Pancreas (tissue), 10 donors: Measurements from ENCODE around the gene SOHLH2. TPM values are rescaled to one million over a fixed set of nuclear protein-coding genes. Genes with fewer than 3 reads are reported as not detected.

ENCODE experiments used
- ATAC-seq, 4 donors: fragments of 200-7000 bp; cut with Tn5 transposase; one replicate each; pipeline versions ENCODE4 v1.8.0 to v1.9.1; 2020; ENCODE audit warnings: mild to moderate bottlenecking in 4 of 4, moderate library complexity in 4 of 4
- DNase-seq, 6 donors: peaks; one replicate each; pipeline ENCODE4 v3.0.0-alpha.2; 2020
- FAIRE-seq: peaks from 2 replicates; lab custom pipeline; 2012; peaks lifted over from hg19 to GRCh38; lab: Jason Lieb, UNC
- H3K27ac ChIP-seq, 4 donors: fragments of 200-600 bp; sonication (generic); 1 replicate in 3 of 4; 2 replicates in 1 of 4; pipeline versions ENCODE4 v1.5.0 to v1.8.0; 2020
- H3K27me3 ChIP-seq, 4 donors: fragments of 200-600 bp; one replicate each; pipeline ENCODE4 v1.8.0; 2021
- H3K36me3 ChIP-seq, 3 donors: fragments of 200-600 bp; sonication (generic) in 1 of 3; one replicate each; pipeline versions ENCODE4 v1.5.0 to v1.8.0; 2020 to 2021
- H3K4me1 ChIP-seq, 3 donors: fragments of 200-600 bp; one replicate each; pipeline ENCODE4 v1.8.0; 2021
- H3K4me3 ChIP-seq, 4 donors: fragments of 200-600 bp; sonication (generic) in 2 of 4; one replicate each; pipeline versions ENCODE4 v1.5.0 to v1.8.0; 2020 to 2021
- H3K9me3 ChIP-seq, 4 donors: fragments of 200-600 bp; one replicate each; pipeline ENCODE4 v1.8.0; 2021
- WGBS, 2 donors: extraction: QIAGEN DNeasy Blood & Tissue Kit; methylation state at CpG; one replicate each; pipeline ENCODE4 v1.1.7; 2013; 5-methylcytosine and 5-hydroxymethylcytosine counted together
- intact Hi-C, 3 donors: fragments of 100-400 bp; cut with DNase I; formaldehyde crosslinking; loops; one replicate each; pipeline versions ENCODE4 v1.11.1 to v1.14.2; 2022
- polyA plus RNA-seq, 2 donors: library from polyadenylated mRNA; stranded (reverse); fragments of 200-250 nt; gene quantifications; one replicate each; pipeline ENCODE4 v1.2.3, GENCODE V29; 2013
- total RNA-seq, 6 donors: library from RNA; stranded (reverse); fragmentation: NEBNext Ultra II Directional in 4 of 6; extraction: Animal tissue kit (Norgen Biotek cat#: 25700) in 4 of 6; gene quantifications; one replicate each; pipeline versions ENCODE4 v1.2.1 to v1.2.4, GENCODE V29; 2021 to 2023
- TF ChIP-seq, protein P1 (sequence below), 4 donors: fragments of 200-600 bp; sonication (generic) in 3 of 4; IDR thresholded peaks; one replicate each; pipeline versions ENCODE4 v1.5.0 to v1.8.0; 2021; ENCODE audit warnings: antibody characterized with exemption in 4 of 4
- donor health status: healthy with polysubstance abuse.
- donor health status: DM: no; HTN: no; CAD: no; lungs with moderate emphysema.
- donor health status: DM: no; HTN: no; CAD: no.
- donor health status: control.
- donor health status: control.
- donor health status: Bipolar disorder and iron deficiency.
- donor health status: DM: yes; HTN: yes; CAD: no.
- donor health status: DM: no; HTN: no; CAD: no.
- donor health status: DM: no; HTN: no; CAD: no.
- donor health status: DM: yes; HTN: yes; CAD: no.

Gene SOHLH2
- total and polyA plus RNA-seq, 8 donors, result 0.05 to 0.12 (median 0.08) TPM; not detected in 5

GRCh38 chr13:36163286-36163685 lies 51.1 kb downstream of the SOHLH2 start:
- Histone ChIP-seq H3K4me1 (peaks cover 0 to 2% (median 0%) of the 10 kb centered on the region in 3 donors), H3K9me3 (no peaks in the 10 kb centered on the region), H3K27me3 (no peaks in the 10 kb centered on the region), H3K36me3 (no peaks in the 10 kb centered on the region), H3K27ac (no peak overlapping the region), H3K4me3 (no peak overlapping the region)
- TF ChIP-seq, protein P1, sequence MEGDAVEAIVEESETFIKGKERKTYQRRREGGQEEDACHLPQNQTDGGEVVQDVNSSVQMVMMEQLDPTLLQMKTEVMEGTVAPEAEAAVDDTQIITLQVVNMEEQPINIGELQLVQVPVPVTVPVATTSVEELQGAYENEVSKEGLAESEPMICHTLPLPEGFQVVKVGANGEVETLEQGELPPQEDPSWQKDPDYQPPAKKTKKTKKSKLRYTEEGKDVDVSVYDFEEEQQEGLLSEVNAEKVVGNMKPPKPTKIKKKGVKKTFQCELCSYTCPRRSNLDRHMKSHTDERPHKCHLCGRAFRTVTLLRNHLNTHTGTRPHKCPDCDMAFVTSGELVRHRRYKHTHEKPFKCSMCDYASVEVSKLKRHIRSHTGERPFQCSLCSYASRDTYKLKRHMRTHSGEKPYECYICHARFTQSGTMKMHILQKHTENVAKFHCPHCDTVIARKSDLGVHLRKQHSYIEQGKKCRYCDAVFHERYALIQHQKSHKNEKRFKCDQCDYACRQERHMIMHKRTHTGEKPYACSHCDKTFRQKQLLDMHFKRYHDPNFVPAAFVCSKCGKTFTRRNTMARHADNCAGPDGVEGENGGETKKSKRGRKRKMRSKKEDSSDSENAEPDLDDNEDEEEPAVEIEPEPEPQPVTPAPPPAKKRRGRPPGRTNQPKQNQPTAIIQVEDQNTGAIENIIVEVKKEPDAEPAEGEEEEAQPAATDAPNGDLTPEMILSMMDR (IDR thresholded peaks at IDR 0.05), result no peak
- WGBS, 2 donors, result 86 to 87% methylated on average over 6 of the region's 6 CpGs
- ATAC-seq, result no peak
- no peak for FAIRE-seq
- intact Hi-C loops, result no loop called here
- no peak for DNase-seq

- Histone ChIP-seq H3K4me3 (no peak overlapping the region), H3K36me3 (no peaks in the 10 kb centered on the region), H3K27me3 (no peaks in the 10 kb centered on the region), H3K9me3 (no peaks in the 10 kb centered on the region), H3K27ac (no peak overlapping the region), H3K4me1 (peaks cover 6 to 9% (median 7%) of the 10 kb centered on the region in 3 donors)
- intact Hi-C loops, result no loop called here
- TF ChIP-seq, protein P1 (IDR thresholded peaks at IDR 0.05), result no peak
- 68 to 72% methylated on average over 4 of the region's 4 CpGs for WGBS, 2 donors
- DNase-seq (no peak), ATAC-seq (no peak), FAIRE-seq (no peak)
Measured at GRCh38 chr13:36160297-36160696, 54.1 kb downstream of the SOHLH2 start.

DNA sequence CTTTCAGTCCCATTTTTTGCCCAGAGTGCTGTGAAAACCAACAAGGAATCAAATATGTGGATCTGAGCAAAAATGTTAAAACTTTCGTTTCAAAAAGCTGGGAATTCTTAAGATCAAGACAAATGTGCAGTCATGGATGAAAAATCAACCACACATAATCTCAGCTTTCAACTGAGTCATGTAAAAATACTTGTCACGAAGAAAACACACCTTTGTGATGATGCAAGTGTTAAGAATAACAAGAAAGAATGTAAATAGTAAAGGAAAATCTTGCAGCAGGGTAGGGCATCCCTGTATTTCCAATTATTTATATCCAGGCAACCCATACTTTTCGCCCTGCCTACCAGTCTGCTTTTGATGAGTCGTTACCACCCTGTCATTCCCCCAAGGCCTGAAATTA lies 55.7 kb downstream of the SOHLH2 start:
- no peak for DNase-seq
- ATAC-seq, result no peak
- WGBS, 2 donors, result 66 to 79% methylated on average over 4 of the region's 4 CpGs
- H3K27me3 ChIP-seq, result no peaks in the 10 kb centered on the region
- no peak for FAIRE-seq
- H3K9me3 ChIP-seq, result no peaks in the 10 kb centered on the region
- H3K27ac ChIP-seq, result no peak overlapping the region
- peaks cover 6 to 9% (median 7%) of the 10 kb centered on the region in 3 donors for H3K4me1 ChIP-seq
- TF ChIP-seq, protein P1 (IDR thresholded peaks at IDR 0.05), result no peak
- no peaks in the 10 kb centered on the region for H3K36me3 ChIP-seq
- intact Hi-C loops, result no loop called here
- H3K4me3 ChIP-seq, result no peak overlapping the region

DNA sequence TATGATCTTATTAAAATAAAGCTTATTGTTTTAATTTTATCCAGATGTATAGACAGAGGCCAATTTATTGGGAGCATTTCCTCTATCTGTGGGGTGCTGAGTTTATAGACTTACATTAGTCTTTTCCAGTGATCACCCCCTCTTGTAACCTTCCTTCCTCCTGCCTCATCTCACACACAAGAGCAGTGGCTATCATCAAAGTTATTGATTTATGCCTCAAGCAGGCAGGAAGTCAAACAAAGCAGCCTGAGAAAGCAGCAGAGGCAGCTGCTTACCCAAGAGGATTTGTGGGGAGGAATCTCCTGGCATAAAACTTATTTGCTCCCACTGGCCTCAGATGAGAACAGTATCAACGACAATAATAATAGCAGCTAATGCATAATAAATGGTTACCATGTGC lies 56.9 kb downstream of the SOHLH2 start:
- no peaks in the 10 kb centered on the region for H3K27me3 ChIP-seq
- FAIRE-seq (no peak), DNase-seq (peak in 1 of 6 donors; percentile 11), ATAC-seq (peak; percentile 41 to 78 (median 60))
- H3K4me1 ChIP-seq, result peaks cover 6 to 9% (median 7%) of the 10 kb centered on the region in 3 donors
- H3K4me3 ChIP-seq, result no peak overlapping the region
- H3K9me3 ChIP-seq, result no peaks in the 10 kb centered on the region
- H3K27ac ChIP-seq, result no peak overlapping the region
- intact Hi-C loops, result no loop called here
- TF ChIP-seq, protein P1 (IDR thresholded peaks at IDR 0.05), result no peak
- H3K36me3 ChIP-seq, result no peaks in the 10 kb centered on the region
- 9 to 11% methylated on average over 1 of the region's 1 CpG for WGBS, 2 donors

DNA sequence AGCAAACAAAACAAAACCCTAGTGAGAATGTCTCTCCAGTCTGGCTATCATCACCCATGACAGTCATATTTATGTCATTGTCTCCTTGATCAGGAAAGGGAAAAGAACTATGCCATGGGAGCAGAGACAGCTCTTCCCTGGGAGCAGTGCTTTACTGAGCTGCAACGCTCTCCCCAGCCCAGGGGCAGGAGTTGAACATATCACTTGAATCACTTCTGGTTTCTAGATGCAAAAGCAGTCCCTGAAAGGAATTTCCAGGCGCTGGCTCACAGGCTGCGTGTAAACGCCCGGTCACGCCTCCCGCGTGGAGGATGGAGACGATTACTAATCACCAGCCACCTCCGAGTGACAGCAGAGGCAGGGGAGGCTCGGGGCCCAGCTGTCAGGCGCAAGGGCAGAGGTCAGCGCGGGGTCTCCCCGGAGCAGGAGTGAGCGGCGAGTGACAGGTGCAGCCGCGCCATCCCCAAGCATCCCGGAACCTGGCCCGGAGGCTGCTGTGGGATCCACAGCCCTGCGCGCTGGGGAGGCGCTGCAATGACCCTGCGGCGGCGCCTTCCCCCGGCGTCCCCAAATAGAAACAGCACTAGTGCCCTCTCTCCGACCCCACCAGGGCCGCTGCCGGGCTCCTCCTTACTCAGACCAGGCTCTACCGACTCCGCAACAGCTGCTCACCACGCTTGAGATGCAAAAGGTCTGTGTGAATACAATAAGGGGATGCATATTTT lies 59.6 kb downstream of the SOHLH2 start:
- Histone ChIP-seq H3K36me3 (no peaks in the 10 kb centered on the region), H3K27me3 (no peaks in the 10 kb centered on the region), H3K4me3 (no peak overlapping the region), H3K4me1 (peaks cover 6 to 9% (median 7%) of the 10 kb centered on the region in 3 donors), H3K27ac (no peak overlapping the region), H3K9me3 (no peaks in the 10 kb centered on the region)
- intact Hi-C loops, result no loop called here
- DNase-seq (peak in 1 of 6 donors; percentile 38), FAIRE-seq (no peak), ATAC-seq (no peak)
- TF ChIP-seq, protein P1 (IDR thresholded peaks at IDR 0.05), result no peak
- WGBS, 2 donors, result 39 to 43% methylated on average over 35 of the region's 35 CpGs
